GM23338 (cell line): ENCODE results near the gene WNT4. TPM values are rescaled to one million over a fixed set of nuclear protein-coding genes. Genes with fewer than 3 reads are reported as not detected.

Source experiments
- ATAC-seq: fragments of 200-7000 bp; cut with Tn5 transposase; 3 replicates; pipeline ENCODE4 v1.9.1; 2020
- DNase-seq: peaks from one replicate; pipeline ENCODE4 v3.0.0-alpha.2; 2015; ENCODE audit warnings: low spot score
- H2AFZ ChIP-seq: fragments of 200-600 bp; sonication (generic); 2 replicates; pipeline ENCODE4 v1.8.0; 2016; ENCODE audit warnings: antibody characterized with exemption, mild to moderate bottlenecking, moderate library complexity
- H3F3A ChIP-seq: fragments of 200-600 bp; sonication (generic); replicated peaks from 2 replicates; pipeline ENCODE4 v1.8.0; 2017; ENCODE audit warnings: antibody characterized with exemption, mixed run types, low read depth
- H3K27ac ChIP-seq: fragments of 200-600 bp; sonication (generic); 2 replicates; pipeline ENCODE4 v1.6.1; 2016; ENCODE audit warnings: low read depth
- H3K27me3 ChIP-seq: fragments of 200-600 bp; sonication (generic); 2 replicates; pipeline ENCODE4 v1.8.0; 2016; ENCODE audit warnings: mild to moderate bottlenecking, mixed run types, moderate library complexity; ENCODE audit not compliant: insufficient read depth
- H3K36me3 ChIP-seq: fragments of 200-600 bp; sonication (generic); 2 replicates; pipeline ENCODE4 v1.8.0; 2016; ENCODE audit warnings: mild to moderate bottlenecking; ENCODE audit not compliant: insufficient read depth
- H3K4me1 ChIP-seq: fragments of 200-600 bp; sonication (generic); 2 replicates; pipeline ENCODE4 v1.8.0; 2016; ENCODE audit warnings: mild to moderate bottlenecking, moderate library complexity; ENCODE audit not compliant: insufficient read depth
- H3K4me2 ChIP-seq: fragments of 200-600 bp; sonication (generic); 2 replicates; pipeline ENCODE4 v1.7.1; 2017; ENCODE audit warnings: mixed run types
- H3K4me3 ChIP-seq: fragments of 200-600 bp; sonication (generic); 2 replicates; pipeline ENCODE4 v1.6.1; 2016; ENCODE audit warnings: mixed run types
- H3K79me2 ChIP-seq: fragments of 200-600 bp; sonication (generic); replicated peaks from 2 replicates; pipeline ENCODE4 v1.8.0; 2017; ENCODE audit warnings: mild to moderate bottlenecking; ENCODE audit not compliant: insufficient read depth
- H3K9me2 ChIP-seq: fragments of 200-600 bp; sonication (generic); 2 replicates; pipeline ENCODE4 v1.8.0; 2017; ENCODE audit not compliant: insufficient read depth
- H4K20me1 ChIP-seq: fragments of 200-600 bp; sonication (generic); replicated peaks from 2 replicates; pipeline ENCODE4 v1.8.0; 2017; ENCODE audit warnings: mild to moderate bottlenecking; ENCODE audit not compliant: insufficient read depth
- H3K27ac Mint-ChIP-seq: 2 replicates; pipeline ENCODE4 v1.8.0; 2020; ENCODE audit warnings: inconsistent platforms, mild to moderate bottlenecking, moderate library complexity, mixed read lengths
- H3K27me3 Mint-ChIP-seq: 3 replicates; pipeline ENCODE4 v1.8.0; 2022; ENCODE audit warnings: low read depth, mild to moderate bottlenecking, moderate library complexity, mixed read lengths, inconsistent platforms; ENCODE audit not compliant: insufficient read depth, poor library complexity
- H3K36me3 Mint-ChIP-seq: 3 replicates; pipeline ENCODE4 v1.8.0; 2021; ENCODE audit warnings: low read depth, mild to moderate bottlenecking, inconsistent platforms, moderate library complexity, mixed read lengths
- H3K4me1 Mint-ChIP-seq: 3 replicates; pipeline ENCODE4 v1.8.0; 2020; ENCODE audit warnings: mild to moderate bottlenecking, inconsistent platforms, mixed read lengths
- H3K4me3 Mint-ChIP-seq: 3 replicates; pipeline ENCODE4 v1.8.0; 2021; ENCODE audit warnings: moderate library complexity, mild to moderate bottlenecking, inconsistent platforms, mixed read lengths
- H3K9me3 Mint-ChIP-seq: 3 replicates; pipeline ENCODE4 v1.8.0; 2020; ENCODE audit warnings: moderate library complexity, mild to moderate bottlenecking, inconsistent platforms, mixed read lengths
- EZH2 ChIP-seq: fragments of 200-600 bp; sonication (generic); IDR thresholded peaks from one replicate; pipeline ENCODE4 v1.8.0; 2017; ENCODE audit warnings: antibody characterized with exemption, mild to moderate bottlenecking, low read depth; ENCODE audit not compliant: unreplicated experiment
- EZH2phosphoT487 ChIP-seq: fragments of 200-600 bp; sonication (generic); IDR thresholded peaks from one replicate; pipeline ENCODE4 v1.8.1; 2018; ENCODE audit warnings: antibody characterized with exemption; ENCODE audit not compliant: unreplicated experiment
- JUNB ChIP-seq: IDR thresholded peaks from one replicate; pipeline ENCODE4 v1.6.1; 2016; ENCODE audit warnings: antibody characterized with exemption; ENCODE audit not compliant: unreplicated experiment
- polyA plus RNA-seq: library from polyadenylated mRNA; unstranded; fragments of >200 nt; fragmentation: Nextera tagmentation; extraction: Ambion mirVana; gene quantifications from 2 replicates; pipeline ENCODE4 v1.2.1, GENCODE V29; 2016
- total RNA-seq: library from RNA; depleted of rRNA; stranded (reverse); fragments of >200 nt; shearing (Covaris generic); gene quantifications from 2 replicates; pipeline ENCODE4 v1.2.3, GENCODE V29; 2014
- TF ChIP-seq, protein P1 (sequence below): fragments of 250-450 bp; sonication (Bioruptor Pico); IDR thresholded peaks from 2 replicates; pipeline ENCODE4 v1.5.0; 2020; ENCODE audit warnings: mild to moderate bottlenecking, moderate library complexity
- TF ChIP-seq, protein P2 (sequence below): IDR thresholded peaks from one replicate; pipeline ENCODE4 v1.6.1; 2018; ENCODE audit warnings: antibody characterized with exemption; ENCODE audit not compliant: unreplicated experiment
- TF ChIP-seq, protein P3 (sequence below): IDR thresholded peaks from 2 replicates; pipeline ENCODE4 v1.6.1; 2016; ENCODE audit warnings: antibody characterized with exemption

The WNT4 gene
- total and polyA plus RNA-seq, 2 experiments from 2014 or later, result 0.59 to 0.79 TPM

DNA sequence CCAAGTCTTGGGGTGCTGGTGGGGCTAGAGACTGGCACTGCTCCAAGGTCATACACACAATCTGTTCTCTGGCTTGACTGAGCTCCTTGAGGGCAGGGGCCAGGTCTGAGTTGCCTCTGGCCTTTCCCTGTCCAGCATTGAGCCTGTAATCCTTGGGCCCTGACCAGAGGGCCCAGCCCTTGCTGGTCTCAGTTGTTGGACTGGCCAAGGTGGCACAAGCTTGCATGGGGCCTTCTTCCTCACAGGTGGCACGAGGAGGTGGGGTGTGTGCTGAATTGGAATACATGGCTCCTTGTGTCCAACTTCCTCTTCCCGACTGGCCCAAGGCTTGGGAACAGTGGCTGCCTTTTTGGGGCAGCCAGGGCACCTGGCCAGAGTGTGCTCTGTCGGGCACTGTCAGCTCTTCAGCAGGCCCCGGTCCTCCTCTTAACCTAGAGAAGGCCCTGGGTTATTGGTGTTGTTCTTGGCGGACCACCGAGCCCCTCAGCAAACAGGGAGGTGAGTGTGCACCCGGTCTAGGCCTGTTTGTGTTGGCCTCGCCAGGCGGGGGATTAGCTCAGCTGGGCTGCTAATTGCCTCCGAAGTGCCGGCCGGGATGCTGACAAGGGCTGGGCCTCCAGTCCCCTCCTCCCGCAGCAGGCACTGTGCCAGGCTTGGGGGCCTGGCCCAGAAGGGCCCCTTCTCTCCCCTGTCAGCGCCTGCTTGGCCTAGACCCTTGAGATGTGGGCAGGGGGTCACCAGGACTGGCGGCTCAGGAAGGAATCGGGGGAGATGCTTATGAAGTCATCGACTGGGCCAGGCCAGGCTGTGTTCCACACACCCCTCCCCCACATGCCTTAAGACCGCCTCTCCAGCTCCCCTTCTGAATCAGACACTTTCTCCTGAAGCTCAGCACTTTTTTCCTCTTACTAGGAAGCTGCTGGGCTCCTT lies 28.5 kb downstream of the WNT4 start (continued):
- TF ChIP-seq, protein P1, sequence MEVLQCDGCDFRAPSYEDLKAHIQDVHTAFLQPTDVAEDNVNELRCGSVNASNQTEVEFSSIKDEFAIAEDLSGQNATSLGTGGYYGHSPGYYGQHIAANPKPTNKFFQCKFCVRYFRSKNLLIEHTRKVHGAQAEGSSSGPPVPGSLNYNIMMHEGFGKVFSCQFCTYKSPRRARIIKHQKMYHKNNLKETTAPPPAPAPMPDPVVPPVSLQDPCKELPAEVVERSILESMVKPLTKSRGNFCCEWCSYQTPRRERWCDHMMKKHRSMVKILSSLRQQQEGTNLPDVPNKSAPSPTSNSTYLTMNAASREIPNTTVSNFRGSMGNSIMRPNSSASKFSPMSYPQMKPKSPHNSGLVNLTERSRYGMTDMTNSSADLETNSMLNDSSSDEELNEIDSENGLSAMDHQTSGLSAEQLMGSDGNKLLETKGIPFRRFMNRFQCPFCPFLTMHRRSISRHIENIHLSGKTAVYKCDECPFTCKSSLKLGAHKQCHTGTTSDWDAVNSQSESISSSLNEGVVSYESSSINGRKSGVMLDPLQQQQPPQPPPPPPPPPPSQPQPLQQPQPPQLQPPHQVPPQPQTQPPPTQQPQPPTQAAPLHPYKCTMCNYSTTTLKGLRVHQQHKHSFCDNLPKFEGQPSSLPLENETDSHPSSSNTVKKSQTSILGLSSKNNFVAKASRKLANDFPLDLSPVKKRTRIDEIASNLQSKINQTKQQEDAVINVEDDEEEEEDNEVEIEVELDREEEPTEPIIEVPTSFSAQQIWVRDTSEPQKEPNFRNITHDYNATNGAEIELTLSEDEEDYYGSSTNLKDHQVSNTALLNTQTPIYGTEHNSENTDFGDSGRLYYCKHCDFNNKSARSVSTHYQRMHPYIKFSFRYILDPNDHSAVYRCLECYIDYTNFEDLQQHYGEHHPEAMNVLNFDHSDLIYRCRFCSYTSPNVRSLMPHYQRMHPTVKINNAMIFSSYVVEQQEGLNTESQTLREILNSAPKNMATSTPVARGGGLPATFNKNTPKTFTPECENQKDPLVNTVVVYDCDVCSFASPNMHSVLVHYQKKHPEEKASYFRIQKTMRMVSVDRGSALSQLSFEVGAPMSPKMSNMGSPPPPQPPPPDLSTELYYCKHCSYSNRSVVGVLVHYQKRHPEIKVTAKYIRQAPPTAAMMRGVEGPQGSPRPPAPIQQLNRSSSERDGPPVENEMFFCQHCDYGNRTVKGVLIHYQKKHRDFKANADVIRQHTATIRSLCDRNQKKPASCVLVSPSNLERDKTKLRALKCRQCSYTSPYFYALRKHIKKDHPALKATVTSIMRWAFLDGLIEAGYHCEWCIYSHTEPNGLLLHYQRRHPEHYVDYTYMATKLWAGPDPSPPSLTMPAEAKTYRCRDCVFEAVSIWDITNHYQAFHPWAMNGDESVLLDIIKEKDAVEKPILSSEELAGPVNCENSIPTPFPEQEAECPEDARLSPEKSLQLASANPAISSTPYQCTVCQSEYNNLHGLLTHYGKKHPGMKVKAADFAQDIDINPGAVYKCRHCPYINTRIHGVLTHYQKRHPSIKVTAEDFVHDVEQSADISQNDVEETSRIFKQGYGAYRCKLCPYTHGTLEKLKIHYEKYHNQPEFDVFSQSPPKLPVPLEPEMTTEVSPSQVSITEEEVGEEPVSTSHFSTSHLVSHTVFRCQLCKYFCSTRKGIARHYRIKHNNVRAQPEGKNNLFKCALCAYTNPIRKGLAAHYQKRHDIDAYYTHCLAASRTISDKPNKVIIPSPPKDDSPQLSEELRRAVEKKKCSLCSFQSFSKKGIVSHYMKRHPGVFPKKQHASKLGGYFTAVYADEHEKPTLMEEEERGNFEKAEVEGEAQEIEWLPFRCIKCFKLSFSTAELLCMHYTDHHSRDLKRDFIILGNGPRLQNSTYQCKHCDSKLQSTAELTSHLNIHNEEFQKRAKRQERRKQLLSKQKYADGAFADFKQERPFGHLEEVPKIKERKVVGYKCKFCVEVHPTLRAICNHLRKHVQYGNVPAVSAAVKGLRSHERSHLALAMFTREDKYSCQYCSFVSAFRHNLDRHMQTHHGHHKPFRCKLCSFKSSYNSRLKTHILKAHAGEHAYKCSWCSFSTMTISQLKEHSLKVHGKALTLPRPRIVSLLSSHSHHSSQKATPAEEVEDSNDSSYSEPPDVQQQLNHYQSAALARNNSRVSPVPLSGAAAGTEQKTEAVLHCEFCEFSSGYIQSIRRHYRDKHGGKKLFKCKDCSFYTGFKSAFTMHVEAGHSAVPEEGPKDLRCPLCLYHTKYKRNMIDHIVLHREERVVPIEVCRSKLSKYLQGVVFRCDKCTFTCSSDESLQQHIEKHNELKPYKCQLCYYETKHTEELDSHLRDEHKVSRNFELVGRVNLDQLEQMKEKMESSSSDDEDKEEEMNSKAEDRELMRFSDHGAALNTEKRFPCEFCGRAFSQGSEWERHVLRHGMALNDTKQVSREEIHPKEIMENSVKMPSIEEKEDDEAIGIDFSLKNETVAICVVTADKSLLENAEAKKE, result no peak
- TF ChIP-seq, protein P2, sequence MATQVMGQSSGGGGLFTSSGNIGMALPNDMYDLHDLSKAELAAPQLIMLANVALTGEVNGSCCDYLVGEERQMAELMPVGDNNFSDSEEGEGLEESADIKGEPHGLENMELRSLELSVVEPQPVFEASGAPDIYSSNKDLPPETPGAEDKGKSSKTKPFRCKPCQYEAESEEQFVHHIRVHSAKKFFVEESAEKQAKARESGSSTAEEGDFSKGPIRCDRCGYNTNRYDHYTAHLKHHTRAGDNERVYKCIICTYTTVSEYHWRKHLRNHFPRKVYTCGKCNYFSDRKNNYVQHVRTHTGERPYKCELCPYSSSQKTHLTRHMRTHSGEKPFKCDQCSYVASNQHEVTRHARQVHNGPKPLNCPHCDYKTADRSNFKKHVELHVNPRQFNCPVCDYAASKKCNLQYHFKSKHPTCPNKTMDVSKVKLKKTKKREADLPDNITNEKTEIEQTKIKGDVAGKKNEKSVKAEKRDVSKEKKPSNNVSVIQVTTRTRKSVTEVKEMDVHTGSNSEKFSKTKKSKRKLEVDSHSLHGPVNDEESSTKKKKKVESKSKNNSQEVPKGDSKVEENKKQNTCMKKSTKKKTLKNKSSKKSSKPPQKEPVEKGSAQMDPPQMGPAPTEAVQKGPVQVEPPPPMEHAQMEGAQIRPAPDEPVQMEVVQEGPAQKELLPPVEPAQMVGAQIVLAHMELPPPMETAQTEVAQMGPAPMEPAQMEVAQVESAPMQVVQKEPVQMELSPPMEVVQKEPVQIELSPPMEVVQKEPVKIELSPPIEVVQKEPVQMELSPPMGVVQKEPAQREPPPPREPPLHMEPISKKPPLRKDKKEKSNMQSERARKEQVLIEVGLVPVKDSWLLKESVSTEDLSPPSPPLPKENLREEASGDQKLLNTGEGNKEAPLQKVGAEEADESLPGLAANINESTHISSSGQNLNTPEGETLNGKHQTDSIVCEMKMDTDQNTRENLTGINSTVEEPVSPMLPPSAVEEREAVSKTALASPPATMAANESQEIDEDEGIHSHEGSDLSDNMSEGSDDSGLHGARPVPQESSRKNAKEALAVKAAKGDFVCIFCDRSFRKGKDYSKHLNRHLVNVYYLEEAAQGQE, result no peak
- TF ChIP-seq JUNB, result no peak

DNA sequence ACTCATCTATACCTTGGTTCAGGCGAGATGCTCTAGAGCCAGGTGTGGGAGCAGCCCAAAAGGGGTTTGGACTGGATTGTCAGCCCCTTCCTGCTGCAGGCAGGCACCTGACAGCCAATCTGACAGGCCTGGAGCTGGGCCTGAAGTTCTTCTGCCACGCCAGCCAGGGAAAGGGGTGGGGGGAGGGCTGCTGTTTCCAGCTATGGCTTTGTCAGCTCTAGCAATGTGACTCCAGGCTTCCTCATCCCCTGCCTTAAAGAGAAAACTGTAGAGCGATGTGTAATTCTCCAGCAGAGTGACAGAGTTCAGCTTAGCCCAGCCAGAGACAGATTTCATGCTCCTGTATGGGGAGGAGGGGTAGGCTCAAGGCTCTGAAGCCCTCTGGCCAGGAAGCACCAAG lies 30.3 kb downstream of the WNT4 start:
- Mint-ChIP-seq H3K36me3 (peaks cover 6% of the 10 kb centered on the region; the same call in 2 of the 3 replicates), H3K27ac (no peak overlapping the region), H3K4me3 (no peak overlapping the region), H3K9me3 (no peaks in the 10 kb centered on the region; the same call in 2 of the 3 replicates), H3K27me3 (peaks cover 17% of the 10 kb centered on the region), H3K4me1 (peaks cover 31% of the 10 kb centered on the region)
- Histone ChIP-seq H3K79me2 (peaks cover 13% of the 10 kb centered on the region), H3F3A (no peaks in the 10 kb centered on the region), H3K4me1 (peaks cover 5% of the 10 kb centered on the region; the same call in 1 of the 2 replicates), H3K4me2 (no peak overlapping the region), H3K9me2 (no peaks in the 10 kb centered on the region), H4K20me1 (peaks cover 31% of the 10 kb centered on the region; the same call in 1 of the 2 replicates), H3K4me3 (no peak overlapping the region), H2AFZ (no peak overlapping the region), H3K27ac (no peak overlapping the region), H3K27me3 (no peaks in the 10 kb centered on the region), H3K36me3 (no peaks in the 10 kb centered on the region)
- no peak for DNase-seq
- ATAC-seq, result no peak
- TF ChIP-seq EZH2phosphoT487 (no peak), EZH2 (no peak)
- TF ChIP-seq, protein P3, sequence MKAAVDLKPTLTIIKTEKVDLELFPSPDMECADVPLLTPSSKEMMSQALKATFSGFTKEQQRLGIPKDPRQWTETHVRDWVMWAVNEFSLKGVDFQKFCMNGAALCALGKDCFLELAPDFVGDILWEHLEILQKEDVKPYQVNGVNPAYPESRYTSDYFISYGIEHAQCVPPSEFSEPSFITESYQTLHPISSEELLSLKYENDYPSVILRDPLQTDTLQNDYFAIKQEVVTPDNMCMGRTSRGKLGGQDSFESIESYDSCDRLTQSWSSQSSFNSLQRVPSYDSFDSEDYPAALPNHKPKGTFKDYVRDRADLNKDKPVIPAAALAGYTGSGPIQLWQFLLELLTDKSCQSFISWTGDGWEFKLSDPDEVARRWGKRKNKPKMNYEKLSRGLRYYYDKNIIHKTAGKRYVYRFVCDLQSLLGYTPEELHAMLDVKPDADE, result no peak
